ENCODE data around the gene CTRB2. TPM values are rescaled to one million over a fixed set of nuclear protein-coding genes. Genes with fewer than 3 reads are reported as not detected.
A peak's percentile ranks its signal among the peaks of the same experiment; 100 is the strongest.
"Not testable (repeated sequence)": the region's sequence is repeated elsewhere in the genome, so short reads cannot be mapped to it uniquely, and the experiment has no call there.

The CTRB2 gene
- total RNA-seq, 1 donor from 2014 or later: not detected

DNA sequence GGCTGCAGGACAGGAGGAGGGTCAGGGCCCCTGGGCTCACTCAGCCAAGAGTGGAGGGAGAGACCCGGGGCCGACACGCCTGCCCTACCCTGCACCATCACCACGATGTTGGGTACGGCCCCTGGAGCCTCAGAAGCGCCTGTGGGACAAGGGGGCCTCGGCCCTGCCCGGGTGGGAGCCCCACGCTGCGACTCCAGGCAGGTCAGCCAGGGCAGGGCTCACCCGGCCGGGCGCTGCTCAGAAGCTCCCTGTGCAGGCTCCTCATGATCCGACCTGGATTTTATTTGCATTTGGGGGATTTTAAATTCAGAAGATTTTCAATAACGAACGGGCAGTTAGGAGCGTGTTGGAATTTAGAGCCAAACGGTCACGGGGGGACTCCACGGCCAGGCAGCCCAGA lies 2.1 kb downstream of the CTRB2 start:
- not testable (repeated sequence) for ATAC-seq

DNA sequence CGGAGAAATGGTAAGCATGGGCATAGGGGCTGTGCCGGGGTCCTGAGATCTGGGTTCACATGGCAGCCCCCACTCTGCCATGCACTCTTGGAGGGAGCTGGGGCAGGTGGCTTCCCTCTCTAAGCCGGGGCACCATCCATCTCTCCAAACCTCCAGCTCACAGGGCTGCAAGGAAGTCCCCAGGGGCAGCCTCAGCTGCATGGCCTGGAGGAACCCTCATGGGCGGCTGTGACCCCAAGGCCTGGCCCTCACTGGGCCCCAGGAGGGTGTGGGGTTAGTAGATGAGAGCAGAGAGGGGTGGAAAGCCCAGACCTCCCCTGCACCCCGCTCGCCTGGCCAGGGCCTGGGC lies 2.6 kb downstream of the CTRB2 start:
- ATAC-seq: no peak

DNA sequence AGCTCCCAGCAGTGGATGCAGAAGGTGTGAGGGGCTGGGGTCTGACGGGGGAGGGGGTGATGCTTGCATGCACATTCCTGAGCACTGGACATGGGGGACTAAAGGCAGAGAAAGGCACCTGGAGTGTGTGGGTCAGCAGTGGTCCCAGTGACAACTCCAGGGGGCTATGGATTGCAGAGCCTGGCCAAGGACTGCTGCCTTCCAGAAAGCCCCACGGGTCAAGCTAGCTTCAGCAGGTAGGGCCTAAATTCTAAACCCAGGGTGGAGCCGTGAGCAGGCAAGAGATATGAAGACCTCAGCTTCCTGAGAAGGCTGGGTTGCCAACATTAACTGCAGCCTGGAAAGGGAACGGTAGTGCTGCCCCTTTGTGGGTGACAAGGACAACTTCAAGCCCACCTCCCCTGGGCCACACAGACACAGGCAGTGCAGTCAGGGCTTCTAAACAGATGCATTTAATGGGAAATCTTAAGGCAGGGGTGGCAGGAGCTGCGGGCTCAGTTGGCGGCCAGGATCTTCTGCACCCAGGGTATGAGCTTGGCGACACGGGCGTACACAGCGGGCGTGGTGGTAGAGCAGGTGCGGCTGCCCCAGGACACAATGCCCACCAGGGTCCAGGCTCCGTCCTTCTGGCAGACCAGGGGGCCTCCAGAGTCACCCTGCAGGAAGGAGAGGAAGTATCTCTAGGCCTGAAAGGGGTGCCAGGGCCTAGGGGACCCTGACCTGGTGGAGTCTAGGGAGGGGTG lies 3.1 kb downstream of the CTRB2 start:
- ATAC-seq: no peak

DNA sequence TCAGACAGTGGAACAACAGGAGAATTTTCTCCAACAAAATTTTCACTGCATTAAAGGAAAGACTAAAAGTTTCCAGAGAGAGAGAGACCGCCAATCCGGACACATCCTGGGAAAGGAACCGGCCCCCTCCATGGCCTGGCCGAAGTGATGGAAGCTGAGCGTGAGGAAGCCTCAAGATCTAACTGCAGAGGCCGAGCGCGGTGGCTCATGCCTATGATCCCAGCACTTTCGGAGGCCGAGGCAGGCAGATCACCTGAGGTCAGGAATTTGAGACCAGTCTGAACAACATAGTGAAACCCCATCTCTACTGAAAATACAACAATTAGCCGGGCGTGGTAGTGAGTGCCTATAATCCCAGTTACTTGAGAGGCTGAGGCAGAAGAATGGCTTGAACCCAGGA lies 3.9 kb downstream of the CTRB2 start:
- no peak for ATAC-seq

DNA sequence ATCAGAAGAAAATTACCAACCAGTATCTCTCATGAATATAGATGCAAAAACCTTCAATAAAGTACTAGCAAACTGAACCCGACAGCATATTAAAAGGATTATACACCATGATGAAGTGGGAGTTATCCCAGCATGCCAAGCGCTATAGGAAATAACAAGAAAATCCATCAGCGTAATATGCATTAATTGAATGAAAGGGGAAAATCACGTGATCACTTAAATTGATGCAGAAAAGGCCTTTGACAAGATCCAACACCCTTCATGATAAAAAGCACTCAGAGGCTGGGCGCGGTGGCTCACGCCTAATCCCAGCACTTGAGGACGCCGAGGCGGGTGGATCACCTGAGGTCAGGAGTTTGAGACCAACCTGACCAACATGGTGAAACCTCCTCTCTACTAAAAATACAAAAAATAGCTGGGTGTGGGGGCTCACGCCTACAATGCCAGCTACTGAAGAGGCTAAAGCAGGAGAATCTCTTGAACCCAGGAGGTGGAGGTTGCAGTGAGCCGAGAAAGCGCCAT lies 4.8 kb downstream of the CTRB2 start:
- no peak for ATAC-seq

DNA sequence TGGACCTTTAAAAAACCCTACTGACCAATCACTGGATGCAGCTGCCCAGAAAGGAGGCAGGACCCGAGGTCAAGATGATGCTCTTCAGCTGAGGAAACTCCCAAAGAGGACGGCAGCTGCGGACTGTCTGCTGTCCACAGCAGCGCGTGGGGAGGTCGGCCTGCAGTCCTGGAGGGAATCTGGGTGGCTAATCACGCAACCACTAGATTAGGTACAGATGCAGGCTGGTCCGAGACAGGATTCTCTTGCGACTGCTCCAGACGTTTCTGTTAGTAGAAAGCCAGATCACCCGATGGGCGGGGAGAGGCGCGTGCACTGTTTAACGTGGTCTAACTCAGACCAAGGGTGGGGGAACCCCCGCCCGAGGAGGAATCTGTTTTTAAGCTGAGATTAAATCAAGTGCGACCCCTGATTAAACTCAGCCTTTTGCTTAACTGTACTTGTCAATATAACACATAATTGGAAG lies 8.8 kb downstream of the CTRB2 start:
- no peak for ATAC-seq

DNA sequence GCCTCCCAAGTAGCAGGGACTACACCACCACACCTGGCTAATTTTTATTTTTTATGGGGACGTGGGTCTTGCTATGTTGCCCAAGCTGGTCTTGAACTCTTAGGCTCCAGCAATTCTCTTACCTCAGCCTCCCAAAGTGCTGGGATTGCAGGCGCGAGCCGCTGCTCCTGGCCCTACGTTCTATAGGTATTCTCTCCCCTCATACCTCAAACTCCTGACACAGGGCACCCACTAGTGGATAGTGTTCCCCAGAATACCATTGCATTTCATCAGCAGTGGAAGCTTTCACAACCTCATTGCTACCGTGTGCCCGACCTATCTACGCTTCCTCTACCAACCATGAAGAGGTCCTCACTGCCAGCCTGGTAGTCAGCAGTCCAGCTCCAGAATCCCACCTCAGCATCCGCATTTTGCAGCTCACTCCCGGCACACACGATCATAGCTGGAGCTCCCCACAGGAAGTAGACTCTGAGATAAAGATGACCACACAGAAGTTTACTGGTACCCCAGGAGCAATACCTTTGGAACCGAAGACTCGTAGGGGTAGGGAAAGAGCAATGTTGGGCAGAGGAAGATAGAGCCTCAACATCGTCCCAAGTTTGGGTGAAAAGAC lies 9.3 kb downstream of the CTRB2 start:
- no peak for ATAC-seq

DNA sequence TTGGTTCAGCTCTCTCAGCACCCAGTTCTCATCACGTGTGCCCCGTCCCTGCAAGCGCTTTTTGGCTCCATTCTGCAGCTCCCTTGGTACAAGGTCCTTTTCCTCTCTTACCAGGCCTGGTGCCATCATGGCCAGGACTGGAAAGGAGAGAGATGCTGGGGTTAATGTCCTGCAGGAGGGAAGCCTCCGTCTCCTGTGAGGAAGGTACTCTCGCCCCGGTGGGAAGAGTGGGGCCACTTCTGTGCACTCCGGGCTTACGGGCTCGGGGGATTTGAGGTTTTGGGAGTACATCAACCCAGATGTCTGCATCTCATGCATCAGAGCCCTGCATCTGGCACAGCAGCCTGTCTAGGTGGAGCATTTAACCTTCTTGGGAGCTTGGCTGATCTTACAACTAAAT lies 10.1 kb downstream of the CTRB2 start:
- ATAC-seq: no peak

DNA sequence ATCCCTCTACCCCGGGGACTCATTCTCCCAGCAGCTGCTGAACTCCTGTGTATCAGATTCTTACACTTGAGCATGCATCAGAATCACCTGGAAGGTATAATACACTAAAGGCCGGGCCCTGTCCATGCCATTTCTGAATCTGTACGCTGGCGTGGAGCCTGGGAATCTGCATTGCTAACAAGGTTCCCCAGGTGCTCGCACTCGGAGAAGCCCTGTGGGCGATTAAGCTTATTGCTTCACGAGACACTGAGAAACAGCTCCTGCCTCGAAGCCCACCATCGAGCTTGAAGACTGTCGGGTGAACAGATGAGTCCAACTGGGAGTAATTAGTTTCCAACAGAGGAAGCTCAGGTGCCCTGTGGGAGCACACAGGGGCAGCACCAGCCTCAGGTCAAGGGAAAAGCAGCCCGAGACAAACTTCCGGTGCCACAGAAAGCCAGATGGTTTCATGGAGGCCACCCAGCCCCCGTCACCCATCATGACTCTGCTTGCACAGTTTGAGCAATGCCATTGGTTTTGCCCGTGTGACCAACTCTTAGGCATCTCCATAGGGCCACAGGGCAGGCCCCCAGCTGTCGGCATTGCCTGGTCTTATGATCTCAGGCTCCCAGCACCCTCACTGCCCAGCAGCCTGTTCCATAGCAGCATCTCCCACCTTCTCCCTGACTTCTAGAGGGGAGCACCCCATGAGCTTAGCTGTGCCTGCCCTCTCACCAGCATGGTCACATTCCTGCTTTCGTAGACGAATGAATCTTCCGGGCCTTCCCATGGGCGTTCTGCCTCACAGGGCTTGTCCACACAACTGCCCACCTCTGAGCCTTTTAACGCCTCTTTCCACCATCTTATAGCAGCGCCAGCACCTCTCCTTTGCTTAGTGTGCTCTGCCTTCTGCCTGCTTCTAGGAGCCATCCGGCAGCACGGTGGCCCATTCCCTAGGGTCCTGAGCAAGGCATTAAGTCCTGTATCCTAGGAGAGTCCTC lies 10.9 kb downstream of the CTRB2 start:
- ATAC-seq: no peak

DNA sequence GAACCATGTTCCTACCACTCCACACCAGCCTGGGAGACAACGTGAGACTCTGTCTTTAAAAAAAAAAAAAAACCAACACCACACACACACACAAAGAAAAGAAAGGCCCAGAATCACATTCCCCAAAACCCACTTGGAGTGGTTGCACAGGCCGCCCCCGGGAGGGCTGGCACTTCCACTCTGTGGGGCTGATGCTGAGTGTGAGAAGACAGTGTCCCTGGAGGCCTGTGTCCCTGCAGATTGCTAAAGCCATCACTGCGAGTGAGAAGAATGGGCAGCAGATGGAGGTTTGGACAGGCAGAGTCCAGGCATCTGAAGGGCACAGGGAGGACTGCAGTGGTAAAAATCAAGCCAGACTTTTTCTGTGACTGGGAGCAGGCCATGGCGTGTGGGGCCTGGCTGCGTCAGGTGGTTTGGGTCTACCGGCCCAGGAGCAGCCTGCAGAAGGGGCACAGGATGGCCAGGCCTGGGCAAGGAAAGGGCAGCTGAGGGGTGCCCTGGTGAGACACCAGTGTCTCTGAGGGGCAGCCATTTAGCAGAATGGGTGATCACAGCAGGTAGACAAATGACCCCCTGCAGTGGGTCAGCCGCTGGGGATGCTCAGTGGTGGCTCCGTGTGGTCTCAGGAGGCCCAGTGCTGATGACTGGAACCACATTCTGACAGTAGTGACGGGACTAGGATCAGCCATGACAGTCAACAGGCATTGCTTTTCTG lies 13.1 kb downstream of the CTRB2 start:
- ATAC-seq: no peak

DNA sequence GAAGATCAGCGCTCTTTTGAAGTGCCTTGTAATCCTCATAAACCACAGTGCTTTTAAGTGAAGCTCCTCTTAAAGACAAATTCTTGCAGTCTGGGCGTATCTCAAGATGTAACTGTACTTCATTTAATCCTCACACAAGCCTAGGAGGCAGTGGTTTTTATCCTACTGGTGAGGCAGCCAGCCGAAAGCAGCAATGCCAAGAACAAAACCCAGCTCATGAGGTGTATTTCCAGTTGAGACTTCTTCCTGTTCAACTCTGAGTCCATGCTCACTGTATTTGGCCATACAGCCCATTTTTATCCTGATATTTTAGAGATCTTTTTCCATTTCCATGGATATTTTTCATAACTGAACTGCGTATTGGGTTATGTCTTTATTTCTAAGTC lies 13.7 kb downstream of the CTRB2 start:
- ATAC-seq: peak; percentile 41

DNA sequence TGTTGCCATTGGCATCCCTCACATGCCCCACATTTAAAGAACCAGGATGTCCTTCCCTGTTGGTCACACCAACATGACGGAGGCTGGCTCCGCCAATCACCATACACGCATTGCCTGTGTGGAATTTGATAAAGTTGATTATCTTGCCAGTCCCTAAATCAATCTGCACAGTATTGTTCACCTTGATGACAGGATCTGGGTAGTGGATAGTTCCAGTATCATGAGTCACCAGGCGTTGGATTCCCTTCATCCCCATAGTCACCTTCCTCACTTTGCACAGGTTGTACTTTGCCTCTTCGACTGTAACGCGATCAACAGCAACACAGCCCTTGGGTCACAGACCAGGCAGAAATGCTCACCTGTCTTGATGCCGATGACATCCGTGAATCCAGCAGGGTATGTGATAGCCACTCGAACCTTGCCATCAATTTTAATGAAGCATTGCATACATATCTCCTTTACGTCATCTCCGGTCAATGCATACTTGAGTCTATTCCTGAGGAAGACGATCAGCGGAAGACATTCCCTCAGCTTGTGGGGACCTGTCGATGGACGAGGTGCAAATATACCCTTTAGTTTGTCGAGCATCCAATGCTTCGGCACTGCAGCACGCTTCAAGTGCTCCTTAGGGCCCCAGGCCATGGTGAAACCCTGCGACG lies 14.2 kb downstream of the CTRB2 start:
- peak; percentile 53 for ATAC-seq

DNA sequence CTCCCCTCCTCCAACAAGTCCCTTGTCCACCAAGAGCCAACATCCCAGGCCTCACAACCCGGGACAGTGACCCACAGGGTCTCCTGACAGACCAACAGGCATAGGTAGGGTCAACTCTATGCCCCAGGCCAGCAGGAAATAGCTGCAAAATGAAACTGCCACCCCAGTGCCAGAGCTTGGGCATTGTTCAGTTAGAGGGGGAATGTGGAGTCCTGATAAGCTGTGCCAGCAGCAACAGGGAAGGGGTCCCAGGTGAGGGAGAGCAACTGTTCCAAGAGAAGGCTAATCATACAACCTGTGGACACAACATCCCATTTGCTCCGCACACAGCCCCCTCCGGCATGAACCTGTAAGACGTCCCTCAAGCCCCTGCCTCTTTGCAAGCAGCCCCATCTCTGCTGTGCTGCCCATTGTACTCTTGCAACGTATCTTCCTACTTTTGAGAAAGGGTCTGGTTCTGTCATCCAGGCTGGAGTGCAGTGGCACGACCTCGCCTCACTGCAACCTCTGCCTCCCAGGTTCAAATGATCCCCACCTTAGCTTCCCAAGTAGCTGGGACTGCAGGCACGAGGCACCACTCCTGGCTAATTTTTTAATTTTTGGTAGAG lies 17.2 kb downstream of the CTRB2 start:
- ATAC-seq: no peak

DNA sequence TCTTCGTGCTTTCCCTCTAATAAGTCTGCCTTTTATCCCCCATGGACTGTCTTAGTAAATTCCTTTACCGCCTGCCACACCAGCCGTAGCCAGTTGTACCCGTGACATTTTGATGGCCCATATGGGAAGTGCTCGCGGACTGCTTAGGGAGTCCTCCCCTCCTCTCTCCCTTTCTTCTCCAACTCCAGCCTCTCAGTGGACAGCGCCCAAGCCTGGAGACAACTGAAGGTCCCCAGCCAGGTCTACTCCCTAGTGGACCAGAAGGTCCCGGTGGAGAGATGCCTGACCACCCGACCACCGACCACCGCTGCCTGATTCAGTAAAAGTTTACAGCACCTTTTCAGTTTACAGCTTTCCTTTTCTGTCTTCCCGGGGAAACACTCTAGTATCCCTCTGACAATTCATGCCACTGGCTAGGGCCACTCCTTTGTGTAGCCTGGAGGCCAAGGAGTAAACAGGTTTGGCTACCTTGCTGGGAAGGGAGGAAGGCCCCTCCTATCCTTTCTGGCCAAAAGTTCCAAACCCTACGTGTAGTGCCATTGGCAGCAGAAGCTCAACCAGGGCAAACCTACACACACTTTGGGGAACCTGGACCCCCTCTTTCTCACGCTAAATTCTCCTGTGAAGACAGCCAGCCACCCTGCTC lies 18.0 kb downstream of the CTRB2 start:
- peak; percentile 61 for ATAC-seq

DNA sequence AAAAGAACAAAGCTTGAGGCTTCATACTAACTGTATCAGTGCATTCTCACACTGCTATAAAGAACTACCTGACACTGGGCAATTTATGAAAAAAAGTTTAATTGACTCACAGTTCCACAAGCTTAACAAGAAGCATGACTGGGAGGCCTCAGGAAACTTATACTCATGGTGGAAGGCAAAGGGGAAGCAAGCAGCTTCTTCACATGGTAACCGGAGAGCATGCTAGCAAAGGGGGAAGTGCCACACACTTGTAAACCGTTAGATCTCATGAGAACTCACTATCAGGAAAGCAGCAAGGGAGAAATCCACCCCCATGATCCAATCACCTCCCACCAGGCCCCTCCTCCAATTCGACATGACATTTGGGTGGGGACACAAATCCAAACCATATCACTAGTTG lies 25.3 kb downstream of the CTRB2 start:
- no peak for ATAC-seq

DNA sequence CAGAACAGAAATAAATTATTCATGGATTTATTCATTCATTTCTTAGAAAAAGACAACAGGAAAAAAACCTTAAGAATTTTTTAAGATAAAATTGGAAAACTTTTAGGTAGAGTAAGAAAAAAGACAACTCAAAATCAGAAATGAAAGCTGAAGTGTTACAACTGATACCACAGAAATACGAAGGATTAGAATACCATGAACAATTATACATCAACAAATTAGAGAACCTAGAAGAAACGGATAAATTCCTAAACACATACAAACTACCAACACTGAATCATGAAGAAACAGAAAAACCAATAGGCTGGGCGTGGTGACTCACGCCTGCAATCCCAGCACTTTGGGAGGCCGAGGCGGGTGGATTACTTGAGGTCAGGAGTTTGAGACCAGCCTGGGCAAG lies 27.8 kb downstream of the CTRB2 start:
- no peak for ATAC-seq

DNA sequence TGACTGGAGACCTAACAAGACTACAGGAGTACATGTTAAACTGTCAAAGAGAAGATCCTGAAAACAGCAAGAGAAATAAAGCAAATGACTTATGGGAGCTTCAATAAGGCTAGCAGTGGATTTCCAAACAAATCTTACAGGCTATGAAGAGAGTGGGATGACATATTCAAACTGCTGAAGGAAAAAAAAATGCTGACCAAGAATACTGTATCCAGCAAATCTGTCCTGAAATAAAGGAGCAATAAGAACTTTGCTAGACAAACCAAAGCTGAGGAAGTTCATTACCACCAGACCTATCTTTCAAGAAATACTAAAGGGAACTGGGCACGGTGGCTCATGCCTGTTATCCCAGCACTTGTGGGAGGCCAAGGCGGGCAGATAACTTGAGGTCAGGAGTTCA lies 30.0 kb downstream of the CTRB2 start:
- ATAC-seq: no peak

DNA sequence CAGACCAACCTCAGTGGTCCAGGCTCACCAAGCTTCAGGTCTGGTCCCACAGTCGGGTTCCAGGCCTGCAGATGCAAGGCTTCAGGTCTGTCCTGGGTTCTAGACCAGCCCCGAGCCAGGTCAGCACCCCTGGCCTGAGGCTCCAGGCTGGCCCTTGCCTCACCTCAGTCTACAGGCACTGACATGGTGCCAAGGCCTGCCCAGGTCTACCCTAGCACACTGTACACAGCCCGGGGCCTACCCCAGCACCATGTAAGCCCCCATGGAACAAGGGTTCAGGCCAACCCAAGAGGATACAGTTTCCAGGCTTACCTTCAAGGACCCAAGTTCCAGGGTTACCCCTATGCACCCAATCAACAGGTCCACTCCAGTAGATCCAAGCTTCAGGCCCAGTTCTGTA lies 31.9 kb downstream of the CTRB2 start:
- peak; percentile 15 for ATAC-seq

DNA sequence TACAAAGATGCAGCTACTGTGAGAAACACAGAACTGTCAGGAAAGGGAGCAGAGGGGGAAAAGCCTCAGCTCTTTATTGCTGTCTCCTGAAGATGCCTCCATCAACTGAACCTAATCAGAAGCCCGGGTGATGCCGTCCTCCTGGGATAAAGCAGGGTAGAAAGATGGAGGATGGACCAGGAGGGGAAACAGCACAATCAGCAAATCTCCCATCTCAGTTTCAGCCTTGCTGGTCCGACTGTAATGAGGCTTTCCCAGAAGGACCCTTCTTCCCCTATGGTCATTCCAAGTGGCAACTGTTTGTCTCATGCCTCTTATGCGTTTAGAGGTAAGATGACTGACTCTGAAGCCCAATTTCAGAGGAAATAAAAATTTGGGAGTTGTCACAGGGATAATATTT lies 34.4 kb downstream of the CTRB2 start:
- ATAC-seq: no peak

DNA sequence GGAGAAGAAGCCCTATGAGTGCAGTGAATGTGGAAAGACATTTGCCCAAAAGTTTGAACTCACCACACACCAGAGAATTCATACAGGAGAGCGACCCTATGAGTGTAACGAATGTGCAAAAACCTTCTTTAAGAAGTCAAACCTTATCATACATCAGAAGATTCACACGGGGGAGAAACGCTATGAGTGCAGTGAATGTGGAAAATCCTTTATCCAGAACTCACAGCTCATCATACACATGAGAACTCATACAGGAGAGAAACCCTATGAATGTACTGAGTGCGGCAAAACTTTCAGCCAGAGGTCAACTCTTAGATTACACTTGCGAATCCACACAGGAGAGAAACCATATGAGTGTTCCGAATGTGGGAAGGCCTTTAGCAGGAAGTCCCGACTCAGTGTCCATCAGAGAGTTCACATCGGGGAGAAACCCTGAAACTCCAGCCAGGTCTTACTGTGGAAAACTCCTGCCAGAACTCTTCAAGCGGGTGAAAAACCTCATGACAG lies 37.0 kb downstream of the CTRB2 start:
- ATAC-seq: no peak

DNA sequence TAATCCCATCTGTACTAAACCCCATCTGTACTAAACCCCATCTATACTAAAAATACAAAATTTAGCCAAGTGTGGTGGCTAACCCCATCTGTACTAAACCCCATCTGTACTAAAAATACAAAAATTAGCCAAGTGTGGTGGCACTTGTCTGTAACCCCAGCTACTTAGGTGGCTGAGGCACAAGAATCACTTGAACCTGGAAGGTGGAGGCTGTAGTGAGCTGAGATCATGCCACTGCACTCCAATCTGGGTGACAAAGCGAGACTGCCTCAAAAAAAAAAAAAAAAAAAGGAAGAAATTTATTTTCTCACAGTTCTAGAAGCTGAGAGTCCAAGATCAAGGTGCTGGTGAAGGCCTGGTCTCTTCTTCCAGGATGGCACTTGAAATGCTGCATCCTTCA lies 46.6 kb downstream of the CTRB2 start:
- no peak for ATAC-seq

Data from esophagus mucosa (tissue), 1 donor.